ENCODE data around the gene JCAD. TPM values are rescaled to one million over a fixed set of nuclear protein-coding genes. Genes with fewer than 3 reads are reported as not detected.

Gene JCAD
- total RNA-seq, 4 donors from 2014 or later, result 30.0 to 65.3 (median 44.2) TPM

DNA sequence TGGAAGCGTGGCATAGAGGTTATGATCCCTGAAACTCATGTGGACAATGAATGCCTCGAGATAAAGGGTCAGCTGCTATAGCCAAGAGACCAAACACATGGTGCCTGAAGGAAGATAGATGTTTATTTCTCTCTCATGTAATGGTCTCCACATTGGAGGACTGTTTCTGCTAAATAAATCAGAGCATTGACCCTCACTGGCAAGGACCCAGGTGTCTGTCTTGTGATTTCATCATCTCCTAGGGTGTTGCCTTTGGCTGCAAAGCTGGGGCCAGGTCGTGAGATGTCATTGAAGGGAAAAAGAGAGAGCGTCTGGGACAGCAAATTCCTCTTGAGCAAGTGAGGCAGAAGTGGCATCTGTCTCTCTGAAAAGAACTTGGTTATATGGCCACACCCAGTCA lies 64.6 kb downstream of the JCAD start:
- no peak overlapping the region for H3K4me3 ChIP-seq
- TF ChIP-seq EP300 (IDR thresholded peaks at IDR 0.05), result no peak
- TF ChIP-seq POLR2A (IDR thresholded peaks at IDR 0.05), result no peak
- no peak for TF ChIP-seq CTCF (IDR thresholded peaks at IDR 0.05)
- H3K4me1 ChIP-seq, result no peaks in the 10 kb centered on the region
- WGBS, 2 donors, result 63 to 75% methylated on average over 4 of the region's 4 CpGs
- no peak overlapping the region for H3K27ac ChIP-seq
- H3K36me3 ChIP-seq, result no peaks in the 10 kb centered on the region
- H3K9me3 ChIP-seq, result no peaks in the 10 kb centered on the region
- no peaks in the 10 kb centered on the region for H3K27me3 ChIP-seq
- DNase-seq (ENCODE audit: low spot score in 2 of 2), result no peak

DNA sequence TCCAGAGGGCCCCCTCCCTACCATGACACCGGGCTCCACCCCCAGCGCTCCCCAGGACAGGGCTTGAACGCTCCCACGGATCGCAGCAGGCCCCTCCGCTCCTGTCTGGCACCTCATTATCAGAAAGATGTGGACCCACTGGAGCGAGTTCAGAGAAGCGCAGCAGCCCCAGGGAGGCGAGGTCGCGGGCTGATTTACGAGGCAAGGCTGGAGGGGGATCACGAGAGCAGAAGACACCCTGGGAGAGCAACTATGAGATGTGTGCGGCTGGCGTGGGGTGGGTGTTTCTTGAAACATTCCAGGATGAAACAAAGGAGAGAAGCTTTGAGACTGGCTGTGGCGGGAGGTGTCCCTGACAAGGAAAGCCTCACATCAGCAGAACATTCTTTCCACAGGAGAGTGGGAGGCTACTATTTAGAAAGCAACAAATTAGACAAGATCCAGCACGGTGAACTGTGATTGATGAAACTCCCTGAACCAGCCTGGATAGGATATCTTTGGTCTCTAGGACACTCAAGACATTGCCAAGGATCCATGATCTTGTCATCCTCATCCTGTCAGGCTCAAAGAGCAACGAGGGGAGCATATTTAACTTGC lies 66.0 kb downstream of the JCAD start:
- WGBS, 2 donors, result 68 to 72% methylated on average over 14 to 18 of the region's 18 CpGs
- no peaks in the 10 kb centered on the region for H3K9me3 ChIP-seq
- no peak overlapping the region for H3K27ac ChIP-seq
- no peak for TF ChIP-seq CTCF (IDR thresholded peaks at IDR 0.05)
- no peak for TF ChIP-seq POLR2A (IDR thresholded peaks at IDR 0.05)
- no peak for TF ChIP-seq EP300 (IDR thresholded peaks at IDR 0.05)
- no peaks in the 10 kb centered on the region for H3K36me3 ChIP-seq
- no peak overlapping the region for H3K4me3 ChIP-seq
- no peaks in the 10 kb centered on the region for H3K27me3 ChIP-seq
- H3K4me1 ChIP-seq, result no peaks in the 10 kb centered on the region
- DNase-seq (ENCODE audit: low spot score in 2 of 2), result no peak

DNA sequence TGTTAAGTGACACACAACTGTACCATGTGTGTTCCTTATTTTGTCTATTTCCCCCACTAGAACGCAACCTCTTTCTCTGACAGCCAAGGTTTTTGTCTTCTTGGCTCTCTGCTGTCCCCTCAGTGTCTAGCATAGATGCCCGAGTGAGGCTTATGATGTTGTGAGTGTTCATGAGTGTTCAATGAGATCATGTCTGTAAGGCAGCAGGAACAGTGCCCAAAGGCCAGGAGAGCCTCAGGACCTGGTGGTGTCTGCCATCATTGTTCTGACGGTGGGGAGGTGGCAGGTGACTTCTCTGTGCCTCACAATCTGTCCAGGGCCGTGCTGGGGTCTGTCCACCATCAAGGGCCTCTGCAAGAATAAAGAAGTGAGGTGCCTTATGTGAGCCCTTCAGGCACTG lies 66.5 kb downstream of the JCAD start:
- TF ChIP-seq EP300 (IDR thresholded peaks at IDR 0.05) (no peak), POLR2A (IDR thresholded peaks at IDR 0.05) (no peak), CTCF (IDR thresholded peaks at IDR 0.05) (no peak)
- H3K27me3 ChIP-seq, result no peaks in the 10 kb centered on the region
- no peaks in the 10 kb centered on the region for H3K9me3 ChIP-seq
- no peak overlapping the region for H3K4me3 ChIP-seq
- 91 to 98% methylated on average over 4 of the region's 4 CpGs for WGBS, 2 donors
- no peak overlapping the region for H3K27ac ChIP-seq
- no peaks in the 10 kb centered on the region for H3K36me3 ChIP-seq
- H3K4me1 ChIP-seq, result no peaks in the 10 kb centered on the region
- DNase-seq (ENCODE audit: low spot score in 2 of 2), result no peak

GRCh38 chr10:29991382-29991781 lies 68.0 kb downstream of the JCAD start:
- DNase-seq (ENCODE audit: low spot score in 2 of 2), result no peak
- H3K9me3 ChIP-seq, result no peaks in the 10 kb centered on the region
- no peaks in the 10 kb centered on the region for H3K4me1 ChIP-seq
- 87 to 95% methylated on average over 3 of the region's 3 CpGs for WGBS, 2 donors
- H3K4me3 ChIP-seq, result no peak overlapping the region
- no peak overlapping the region for H3K27ac ChIP-seq
- TF ChIP-seq CTCF (IDR thresholded peaks at IDR 0.05), result no peak
- TF ChIP-seq POLR2A (IDR thresholded peaks at IDR 0.05), result no peak
- TF ChIP-seq EP300 (IDR thresholded peaks at IDR 0.05), result no peak
- H3K27me3 ChIP-seq, result no peaks in the 10 kb centered on the region
- H3K36me3 ChIP-seq, result no peaks in the 10 kb centered on the region

DNA sequence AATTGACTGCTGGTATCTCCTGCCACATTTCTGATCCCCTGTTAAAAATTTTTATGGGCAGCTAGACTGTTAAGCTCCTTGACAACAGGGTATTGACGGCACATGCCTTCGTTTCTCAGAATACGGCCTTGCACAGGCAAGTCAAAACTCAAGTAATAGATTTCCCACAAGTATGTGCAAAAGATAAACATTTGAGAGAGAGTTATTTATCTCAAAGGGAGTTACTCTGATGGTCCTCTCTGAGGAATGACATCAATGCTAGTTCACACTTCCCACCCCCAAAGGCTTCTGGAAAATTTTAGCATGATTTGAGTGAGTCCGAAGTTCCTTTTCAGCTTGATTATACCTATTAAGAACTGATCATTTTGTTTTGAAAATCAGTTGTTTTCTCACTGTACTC lies 71.9 kb downstream of the JCAD start:
- H3K9me3 ChIP-seq, result peaks cover 0 to 14% (median 0%) of the 10 kb centered on the region in 4 donors
- DNase-seq (ENCODE audit: low spot score in 2 of 2), result no peak
- TF ChIP-seq CTCF (IDR thresholded peaks at IDR 0.05), result no peak
- H3K27me3 ChIP-seq, result no peaks in the 10 kb centered on the region
- no peak overlapping the region for H3K4me3 ChIP-seq
- WGBS, 2 donors, result 56 to 66% methylated on average over 4 of the region's 4 CpGs
- H3K36me3 ChIP-seq, result no peaks in the 10 kb centered on the region
- no peak overlapping the region for H3K27ac ChIP-seq
- H3K4me1 ChIP-seq, result no peaks in the 10 kb centered on the region
